H9 (cell line): ENCODE measurements around the gene MAP3K5. TPM values are rescaled to one million over a fixed set of nuclear protein-coding genes. Genes with fewer than 3 reads are reported as not detected.
"Not testable (repeated sequence)": the region's sequence is repeated elsewhere in the genome, so short reads cannot be mapped to it uniquely, and the experiment has no call there.

Experiments
- DNase-seq: peaks from one replicate; pipeline ENCODE4 v3.0.0-alpha.2; 2017
- H2AFZ ChIP-seq: one replicate; pipeline ENCODE4 v1.6.1; 2013; ENCODE audit warnings: mild to moderate bottlenecking, low read length, control low read depth, moderate library complexity
- H2AK5ac ChIP-seq: 2 replicates; pipeline ENCODE4 v1.6.1; 2013; ENCODE audit warnings: low read length, control low read depth, mixed read lengths; ENCODE audit not compliant: insufficient read length
- H2BK120ac ChIP-seq: one replicate; pipeline ENCODE4 v1.6.1; 2013; ENCODE audit warnings: low read depth, mild to moderate bottlenecking, low read length, control low read depth, inconsistent platforms; ENCODE audit not compliant: poor library complexity, severe bottlenecking
- H2BK12ac ChIP-seq: 2 replicates; pipeline ENCODE4 v1.6.1; 2013; ENCODE audit warnings: low read length, control low read depth, mixed read lengths, low read depth; ENCODE audit not compliant: insufficient read length
- H2BK15ac ChIP-seq: 2 replicates; pipeline ENCODE4 v1.6.1; 2013; ENCODE audit warnings: low read depth, low read length, control low read depth
- H2BK20ac ChIP-seq: one replicate; pipeline ENCODE4 v1.6.1; 2013; ENCODE audit warnings: low read depth, mild to moderate bottlenecking, low read length, control low read depth, inconsistent platforms; ENCODE audit not compliant: poor library complexity, severe bottlenecking
- H2BK5ac ChIP-seq: 2 replicates; pipeline ENCODE4 v1.6.1; 2013; ENCODE audit warnings: low read length, control low read depth, mixed read lengths; ENCODE audit not compliant: insufficient read length
- H3K14ac ChIP-seq: 2 replicates; pipeline ENCODE4 v1.6.1; 2013; ENCODE audit warnings: low read length, control low read depth; ENCODE audit not compliant: insufficient read depth
- H3K18ac ChIP-seq: 2 replicates; pipeline ENCODE4 v1.6.1; 2013; ENCODE audit warnings: low read depth, mild to moderate bottlenecking, mixed read lengths, low read length, control low read depth; ENCODE audit not compliant: insufficient read length
- H3K23ac ChIP-seq: 2 replicates; pipeline ENCODE4 v1.6.1; 2013; ENCODE audit warnings: low read length, control low read depth, mixed read lengths, low read depth; ENCODE audit not compliant: insufficient read length
- H3K23me2 ChIP-seq: 2 replicates; pipeline ENCODE4 v1.6.1; 2013; ENCODE audit warnings: low read depth, mild to moderate bottlenecking, mixed read lengths, low read length, control low read depth; ENCODE audit not compliant: insufficient read length, poor library complexity, severe bottlenecking
- H3K27ac ChIP-seq: 2 replicates; pipeline ENCODE4 v1.5.1; 2013; ENCODE audit warnings: low read length, control low read depth, mixed read lengths, low read depth; ENCODE audit not compliant: insufficient read length
- H3K27me3 ChIP-seq: 2 replicates; pipeline ENCODE4 v1.6.1; 2013; ENCODE audit warnings: low read length, control low read depth, inconsistent platforms; ENCODE audit not compliant: insufficient read depth
- H3K4ac ChIP-seq: 2 replicates; pipeline ENCODE4 v1.6.1; 2013; ENCODE audit warnings: low read depth, mild to moderate bottlenecking, control low read depth, inconsistent platforms, low read length, moderate library complexity
- H3K4me1 ChIP-seq: 2 replicates; pipeline ENCODE4 v1.6.1; 2013; ENCODE audit warnings: low read length, control low read depth, inconsistent platforms; ENCODE audit not compliant: insufficient read depth
- H3K4me2 ChIP-seq: 2 replicates; pipeline ENCODE4 v1.6.1; 2013; ENCODE audit warnings: low read length, control low read depth, mixed read lengths; ENCODE audit not compliant: insufficient read length, insufficient read depth
- H3K56ac ChIP-seq: 2 replicates; pipeline ENCODE4 v1.6.1; 2013; ENCODE audit warnings: low read depth, mild to moderate bottlenecking, mixed read lengths, low read length, control low read depth; ENCODE audit not compliant: insufficient read length
- H3K79me1 ChIP-seq: 2 replicates; pipeline ENCODE4 v1.6.1; 2013; ENCODE audit warnings: low read depth, mild to moderate bottlenecking, moderate library complexity, low read length, control low read depth, inconsistent platforms; ENCODE audit not compliant: insufficient read depth, poor library complexity, severe bottlenecking
- H3K79me2 ChIP-seq: 2 replicates; pipeline ENCODE4 v1.6.1; 2013; ENCODE audit warnings: low read length, control low read depth, inconsistent platforms; ENCODE audit not compliant: insufficient read depth
- H3K9ac ChIP-seq: 2 replicates; pipeline ENCODE4 v1.6.1; 2013; ENCODE audit warnings: low read length, control low read depth, mixed read lengths; ENCODE audit not compliant: insufficient read length; ENCODE audit errors: extremely low read depth
- H3K9me3 ChIP-seq: one replicate; pipeline ENCODE4 v1.6.1; 2013; ENCODE audit warnings: low read depth, low read length, inconsistent platforms; ENCODE audit not compliant: control insufficient read depth
- H3T11ph ChIP-seq: one replicate; pipeline ENCODE4 v1.6.1; 2013; ENCODE audit warnings: mild to moderate bottlenecking, low read length, control low read depth, inconsistent platforms
- H4K20me1 ChIP-seq: one replicate; pipeline ENCODE4 v1.6.1; 2013; ENCODE audit not compliant: control insufficient read depth, insufficient read length, insufficient read depth
- H4K5ac ChIP-seq: 2 replicates; pipeline ENCODE4 v1.6.1; 2013; ENCODE audit warnings: low read depth, mild to moderate bottlenecking, mixed read lengths, low read length, control low read depth; ENCODE audit not compliant: insufficient read length
- H4K8ac ChIP-seq: replicated peaks from 2 replicates; pipeline ENCODE4 v1.6.1; 2013; ENCODE audit warnings: low read length, control low read depth, mixed read lengths, low read depth; ENCODE audit not compliant: insufficient read length
- H4K91ac ChIP-seq: 2 replicates; pipeline ENCODE4 v1.6.1; 2013; ENCODE audit warnings: low read depth, mild to moderate bottlenecking, moderate library complexity, mixed read lengths, low read length, control low read depth; ENCODE audit not compliant: insufficient read length
- H3K27ac Mint-ChIP-seq, 3 experiments: 2 replicates in 2 of 3; 3 replicates in 1 of 3; pipeline ENCODE4 v1.8.0; 2020 to 2021; ENCODE audit warnings: mixed read lengths in 3 of 3, mild to moderate bottlenecking in 1 of 3, moderate library complexity in 1 of 3
- H3K27me3 Mint-ChIP-seq: 2 replicates; pipeline ENCODE4 v1.8.0; 2021; ENCODE audit warnings: low read depth, mild to moderate bottlenecking, moderate library complexity, mixed read lengths
- H3K36me3 Mint-ChIP-seq, 3 experiments: 2 replicates in 2 of 3; 3 replicates in 1 of 3; pipeline ENCODE4 v1.8.0; 2020 to 2021; ENCODE audit warnings: low read depth in 3 of 3, mixed read lengths in 3 of 3; ENCODE audit not compliant: insufficient read depth in 1 of 3
- H3K4me1 Mint-ChIP-seq, 2 experiments: 2 replicates each; pipeline ENCODE4 v1.8.0; 2020; ENCODE audit warnings: mixed read lengths in 2 of 2
- H3K4me3 Mint-ChIP-seq, 2 experiments: 2 replicates in 1 of 2; 3 replicates in 1 of 2; pipeline ENCODE4 v1.8.0; 2020 to 2021; ENCODE audit warnings: mild to moderate bottlenecking in 2 of 2, mixed read lengths in 2 of 2, moderate library complexity in 1 of 2
- H3K9me3 Mint-ChIP-seq, 2 experiments: 2 replicates in 1 of 2; 3 replicates in 1 of 2; pipeline ENCODE4 v1.8.0; 2020; ENCODE audit warnings: mild to moderate bottlenecking in 2 of 2, mixed read lengths in 2 of 2, moderate library complexity in 1 of 2
- WGBS: extraction: QIAGEN DNeasy Blood & Tissue Kit; methylation state at CpG from one replicate; pipeline ENCODE4 v1.1.7; 2013; ENCODE audit warnings: missing lambda C conversion rate, low lambda C conversion rate, mixed read lengths; ENCODE audit not compliant: insufficient read length; ENCODE audit errors: extremely low coverage; 5-methylcytosine and 5-hydroxymethylcytosine counted together
- total RNA-seq: library from RNA; stranded (reverse); gene quantifications from 2 replicates; pipeline ENCODE4 v1.2.1, GENCODE V29; 2021

MAP3K5 gene
- total RNA-seq, 1 experiment from 2014 or later: 1.6 TPM

DNA sequence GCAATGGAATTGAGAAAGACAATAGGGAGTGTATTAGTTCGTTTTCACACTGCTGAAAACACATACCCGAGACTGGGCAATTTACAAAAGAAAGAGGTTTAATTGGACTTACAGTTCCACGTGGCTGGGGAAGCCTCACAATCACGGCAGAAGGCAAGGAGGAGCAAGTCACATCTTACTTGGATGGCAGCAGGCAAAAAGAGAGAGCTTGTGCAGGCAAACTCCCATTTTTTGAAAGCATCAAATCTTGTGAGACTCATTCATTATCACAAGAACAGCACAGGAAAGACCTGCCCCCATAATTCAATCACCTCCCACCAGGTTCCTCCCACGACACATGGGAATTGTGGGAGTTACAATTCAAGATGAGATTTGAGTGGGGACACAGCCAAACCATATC lies 208.0 kb downstream of the MAP3K5 start:
- H3K4ac ChIP-seq, H3K27me3 ChIP-seq, H3K4me3 Mint-ChIP-seq, H3K4me2 ChIP-seq, H3K27ac ChIP-seq, H2BK15ac ChIP-seq, H2AFZ ChIP-seq, H4K8ac ChIP-seq, H2BK20ac ChIP-seq, H3K23ac ChIP-seq, H4K91ac ChIP-seq, H3K9me3 ChIP-seq, H3K27me3 Mint-ChIP-seq, H2AK5ac ChIP-seq, H3K56ac ChIP-seq, H3K23me2 ChIP-seq, H4K20me1 ChIP-seq, H3T11ph ChIP-seq, H2BK5ac ChIP-seq, DNase-seq, H3K9me3 Mint-ChIP-seq, H3K9ac ChIP-seq, H2BK120ac ChIP-seq, H3K79me1 ChIP-seq, H4K5ac ChIP-seq, H3K79me2 ChIP-seq, H2BK12ac ChIP-seq, H3K18ac ChIP-seq, H3K14ac ChIP-seq: not testable (repeated sequence)
- H3K4me1 ChIP-seq: peaks cover 10% of the 10 kb centered on the region
- Mint-ChIP-seq H3K27ac (peak overlapping the region in 1 of 3 experiments; percentile 84; a peak in 1 of 7 replicates), H3K36me3 (peaks cover 2 to 15% (median 7%) of the 10 kb centered on the region in 3 experiments; a peak in 5 of 7 replicates), H3K4me1 (peaks cover 16 to 23% of the 10 kb centered on the region in 2 experiments)
- WGBS: no CpG with 5 or more reads among the region's 5 CpGs
